NCI-H2107 treated with DMSO at 0.1 percent for 48 hours (cell line): ENCODE data around the gene RPL10.

Experiments
- DNase-seq: peaks from one replicate; lab custom pipeline; 2025; ENCODE audit not compliant: unreplicated experiment; lab: John Stamatoyannopoulos, UW

The RPL10 gene

DNA sequence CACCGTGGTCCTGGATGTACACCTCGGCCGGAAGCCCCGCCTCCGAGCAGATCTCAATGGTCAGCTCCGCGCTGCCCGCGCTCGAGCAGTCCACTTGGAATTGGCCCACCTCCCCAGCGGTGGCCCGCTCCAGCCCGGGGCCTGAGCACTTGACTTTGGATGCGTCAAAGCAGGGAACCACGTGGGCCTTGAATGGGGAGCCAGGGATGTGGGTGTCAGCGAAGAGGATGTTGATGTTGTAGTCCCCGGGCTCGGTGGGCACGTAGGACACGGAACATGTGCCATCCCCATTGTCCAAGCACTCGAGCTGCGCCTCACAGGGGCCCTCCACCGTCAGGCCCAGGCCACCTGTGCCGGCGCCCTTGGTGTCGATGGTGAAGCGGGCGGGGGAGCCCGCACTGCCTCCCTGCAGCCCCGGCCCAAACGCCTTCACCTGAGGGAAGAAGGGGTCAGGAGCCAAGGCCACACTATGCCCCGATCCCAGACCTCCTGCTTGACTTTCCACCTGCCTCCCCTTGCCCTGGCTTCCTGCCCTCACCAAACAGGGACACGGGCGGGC is 37.9 kb upstream of the RPL10 start:
- DNase-seq: no peak

DNA sequence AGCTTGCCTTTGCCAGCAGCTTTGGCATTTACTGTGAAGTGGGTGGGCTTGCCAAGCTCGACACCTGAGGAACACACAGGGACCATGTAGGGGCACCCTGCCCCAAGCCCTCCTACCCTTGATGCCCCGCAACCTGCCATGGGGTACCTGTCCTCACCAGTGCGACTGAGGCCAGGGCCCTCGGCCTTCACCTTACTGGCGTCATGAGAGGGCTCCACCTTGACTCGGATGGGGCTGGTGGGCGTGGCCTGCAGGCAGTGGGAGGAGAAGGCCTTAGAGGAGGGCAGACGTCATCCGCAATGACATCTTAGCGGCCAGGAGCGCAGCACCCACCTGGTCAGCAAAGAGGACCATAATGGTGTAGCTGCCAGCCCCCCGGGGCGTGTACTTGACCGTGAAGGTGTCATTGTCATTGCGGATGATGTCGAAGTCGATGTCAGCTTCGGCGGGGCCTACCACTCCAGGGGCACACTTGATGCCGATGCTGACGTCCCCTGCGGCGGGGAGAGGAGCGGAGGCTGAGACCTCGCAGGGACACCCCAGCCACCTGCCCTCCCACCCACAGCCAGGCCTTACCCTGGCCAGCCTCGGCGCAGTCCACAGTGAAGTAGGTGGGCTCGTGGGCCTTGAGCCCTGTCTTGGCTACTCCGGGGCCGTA is 36.0 kb upstream of the RPL10 start:
- no peak for DNase-seq

DNA sequence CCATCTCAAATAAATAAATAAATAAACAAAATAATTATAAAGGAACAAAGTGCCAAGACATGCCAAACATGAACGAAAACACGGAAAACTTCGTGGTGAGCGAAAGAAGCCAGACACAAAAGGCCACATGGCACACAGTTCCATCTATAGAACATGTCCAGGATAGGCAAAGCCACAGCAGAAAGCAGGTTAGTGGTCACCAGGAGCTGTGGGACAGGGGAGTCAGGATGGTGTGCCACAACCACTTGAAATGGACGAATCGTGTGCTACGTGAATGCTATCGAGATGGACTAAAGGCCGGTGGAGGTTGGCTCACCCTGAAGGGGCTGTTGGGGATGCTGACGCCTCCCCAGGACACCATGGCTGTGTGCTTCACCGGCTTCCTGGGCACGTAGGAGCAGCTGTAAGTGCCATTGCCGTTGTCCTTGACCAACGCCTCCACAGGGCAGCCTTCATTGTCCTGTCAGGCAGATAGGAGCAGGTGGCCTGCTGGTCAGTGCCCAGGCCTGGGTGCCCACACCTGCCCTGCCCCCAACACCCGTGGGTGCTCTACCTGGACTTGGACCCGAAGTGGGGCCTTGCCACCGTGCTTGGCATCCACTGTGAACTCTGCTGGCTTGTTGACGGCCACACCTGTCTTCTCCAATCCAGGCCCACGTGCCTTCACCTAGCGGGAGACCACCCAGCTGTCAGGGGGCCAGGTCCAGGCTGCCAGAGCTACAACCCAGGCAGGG is 34.3 kb upstream of the RPL10 start:
- no peak for DNase-seq

DNA sequence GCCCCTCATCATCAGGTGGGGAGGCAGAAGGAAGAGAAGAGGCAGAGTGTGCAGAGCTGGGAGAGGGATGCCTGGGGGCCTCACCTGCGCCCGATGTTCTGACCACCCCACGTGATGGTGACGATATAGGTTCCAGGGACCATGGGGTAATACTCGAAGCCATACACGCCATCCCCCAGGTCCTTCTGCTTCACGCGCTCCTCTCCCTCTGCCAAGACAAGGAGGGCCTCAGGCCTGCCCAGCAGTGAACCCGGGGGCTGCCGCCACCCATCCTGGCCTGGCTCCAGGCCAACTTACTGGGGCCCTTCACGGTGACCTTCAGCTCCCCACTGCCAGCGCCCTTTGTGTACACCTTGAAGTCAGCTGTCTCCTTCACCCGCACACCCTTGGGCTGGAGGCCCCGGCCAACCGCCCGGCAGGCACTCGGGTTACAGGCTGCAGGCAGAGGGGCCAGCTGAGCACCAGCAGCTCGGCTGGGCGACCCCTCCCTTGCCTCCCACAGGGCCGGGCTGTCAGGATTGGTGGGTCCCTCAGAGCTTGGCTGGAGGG is 33.1 kb upstream of the RPL10 start:
- DNase-seq: no peak

DNA sequence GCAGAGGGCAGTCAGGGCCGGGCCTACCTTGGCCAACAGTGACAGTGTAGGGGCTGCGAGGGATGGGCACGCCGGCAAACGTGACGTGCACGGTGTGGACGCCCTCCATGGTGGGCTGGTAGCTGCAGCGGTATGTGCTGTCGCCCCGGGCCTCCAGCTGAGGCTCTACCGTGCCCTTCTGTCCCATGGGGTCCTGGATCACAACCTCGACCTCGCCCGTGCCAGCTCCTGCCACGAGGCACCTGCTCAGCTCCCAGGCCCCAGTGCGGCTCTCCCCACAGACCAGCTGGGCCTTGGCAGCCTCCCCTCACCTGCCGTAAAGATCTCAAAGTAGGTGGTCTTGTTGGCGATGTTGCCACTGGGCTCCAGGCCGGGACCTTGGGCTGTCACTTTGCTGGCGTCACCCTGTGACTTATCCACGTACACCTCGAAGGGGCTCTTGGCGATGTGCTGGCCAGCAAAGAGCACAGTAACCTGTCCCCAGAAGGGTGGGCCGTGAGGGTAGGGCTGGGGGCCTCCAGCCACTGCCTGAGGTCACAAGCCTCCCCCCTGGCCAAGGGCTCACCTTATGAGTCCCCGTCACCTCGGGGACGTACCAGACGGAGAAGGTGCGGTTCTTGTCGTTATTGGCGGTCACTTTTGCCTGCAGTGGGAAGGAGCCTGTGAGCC is 32.0 kb upstream of the RPL10 start:
- no peak for DNase-seq

DNA sequence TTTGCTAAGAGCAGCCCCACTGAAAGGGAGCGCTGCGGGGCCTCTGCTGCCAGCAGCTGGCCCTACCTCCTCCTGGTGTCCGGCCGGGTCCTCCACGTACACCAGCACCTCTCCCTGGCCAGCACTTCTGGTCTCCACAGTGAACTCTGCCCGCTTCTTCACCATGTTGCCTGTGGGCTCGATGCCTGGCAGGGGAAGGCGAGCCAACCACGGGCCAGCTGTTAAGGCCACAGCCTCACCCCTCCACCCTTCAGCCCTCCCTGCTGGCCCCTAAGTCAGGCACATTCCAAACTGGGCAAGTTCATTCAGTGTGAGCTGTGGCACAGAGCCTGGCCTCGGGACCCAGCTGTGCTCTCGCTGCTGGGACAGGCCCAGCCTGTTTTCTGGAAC is 31.5 kb upstream of the RPL10 start:
- DNase-seq: no peak

DNA sequence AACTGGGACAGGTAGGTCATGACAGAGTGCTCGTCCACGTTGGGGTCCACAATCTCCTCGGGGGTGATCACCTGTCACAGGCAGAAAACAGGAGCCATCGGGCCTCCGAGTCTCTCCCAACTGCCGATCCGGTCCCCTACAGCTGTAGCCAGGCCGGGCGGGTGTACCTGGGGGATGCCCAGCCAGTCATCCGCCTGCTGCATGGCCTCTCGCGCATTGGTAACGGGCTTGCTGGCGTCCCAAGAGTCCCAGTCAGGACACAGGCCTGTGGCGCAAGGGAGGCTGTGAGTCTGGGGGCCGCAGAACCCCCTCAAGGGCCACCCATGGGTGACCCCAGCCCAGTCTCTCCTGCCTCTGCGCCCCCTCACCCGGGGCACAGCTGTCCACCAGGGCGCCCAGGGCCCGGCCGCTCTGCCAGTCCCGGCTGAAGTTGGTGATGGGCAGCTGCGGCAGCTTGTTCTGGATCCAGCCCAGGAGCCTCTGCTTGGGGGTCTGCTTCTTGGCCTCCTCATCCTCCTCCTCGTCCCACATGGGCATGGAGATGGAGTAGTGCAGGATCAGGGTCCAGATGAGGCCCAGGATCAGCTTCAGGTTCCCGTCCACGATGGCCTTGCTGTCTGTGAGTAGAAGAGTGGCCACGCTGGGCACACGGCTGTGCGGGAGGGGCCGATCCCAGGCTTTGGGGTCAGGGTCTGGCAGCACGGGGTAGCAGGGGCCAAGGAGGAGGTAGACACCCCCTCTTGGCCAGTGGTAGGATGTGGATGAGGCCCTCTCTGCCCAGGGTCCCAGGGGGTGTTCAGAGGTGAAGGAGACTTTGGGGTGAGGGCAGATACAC is 30.5 kb upstream of the RPL10 start:
- DNase-seq: no peak

DNA sequence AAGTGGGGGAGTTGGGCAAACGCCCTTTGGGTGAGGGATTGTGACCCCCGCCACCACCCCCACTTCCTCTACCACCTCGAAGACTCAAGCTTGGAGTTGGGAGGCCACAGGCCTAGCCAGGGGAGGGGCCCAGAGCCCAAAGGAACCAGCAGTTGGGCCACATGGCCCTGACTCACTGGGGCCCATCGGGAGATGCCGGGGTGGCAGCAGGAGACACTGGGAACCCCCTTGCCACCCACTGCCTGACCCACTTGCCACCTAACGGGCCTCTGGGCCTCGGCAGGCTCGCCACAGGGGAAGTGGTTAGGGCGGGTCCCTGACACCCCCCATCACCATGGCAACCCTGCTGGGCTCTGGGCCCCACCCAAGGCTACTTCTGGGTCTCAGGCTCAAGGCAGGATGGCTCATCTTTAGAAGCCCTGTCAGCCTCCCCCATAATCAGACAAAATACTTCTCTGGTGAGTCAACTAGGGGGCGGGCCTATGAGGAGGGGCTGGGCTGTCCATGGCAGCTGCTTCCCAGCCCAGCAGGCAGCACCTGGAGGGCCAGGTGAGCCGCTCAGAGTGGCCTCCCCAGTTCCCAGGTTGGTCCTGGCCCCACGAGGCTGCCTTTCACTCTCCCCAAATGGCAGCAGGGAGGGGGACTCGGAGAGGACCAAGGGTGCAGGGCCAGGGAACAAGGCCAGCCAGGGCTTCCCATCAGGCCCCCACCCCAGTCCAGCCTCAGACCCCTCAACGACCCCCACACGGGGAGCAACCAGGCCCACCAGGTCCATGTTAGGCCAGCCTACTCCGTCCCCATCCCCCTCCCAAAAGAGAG is 29.3 kb upstream of the RPL10 start:
- DNase-seq: peak; percentile 53

DNA sequence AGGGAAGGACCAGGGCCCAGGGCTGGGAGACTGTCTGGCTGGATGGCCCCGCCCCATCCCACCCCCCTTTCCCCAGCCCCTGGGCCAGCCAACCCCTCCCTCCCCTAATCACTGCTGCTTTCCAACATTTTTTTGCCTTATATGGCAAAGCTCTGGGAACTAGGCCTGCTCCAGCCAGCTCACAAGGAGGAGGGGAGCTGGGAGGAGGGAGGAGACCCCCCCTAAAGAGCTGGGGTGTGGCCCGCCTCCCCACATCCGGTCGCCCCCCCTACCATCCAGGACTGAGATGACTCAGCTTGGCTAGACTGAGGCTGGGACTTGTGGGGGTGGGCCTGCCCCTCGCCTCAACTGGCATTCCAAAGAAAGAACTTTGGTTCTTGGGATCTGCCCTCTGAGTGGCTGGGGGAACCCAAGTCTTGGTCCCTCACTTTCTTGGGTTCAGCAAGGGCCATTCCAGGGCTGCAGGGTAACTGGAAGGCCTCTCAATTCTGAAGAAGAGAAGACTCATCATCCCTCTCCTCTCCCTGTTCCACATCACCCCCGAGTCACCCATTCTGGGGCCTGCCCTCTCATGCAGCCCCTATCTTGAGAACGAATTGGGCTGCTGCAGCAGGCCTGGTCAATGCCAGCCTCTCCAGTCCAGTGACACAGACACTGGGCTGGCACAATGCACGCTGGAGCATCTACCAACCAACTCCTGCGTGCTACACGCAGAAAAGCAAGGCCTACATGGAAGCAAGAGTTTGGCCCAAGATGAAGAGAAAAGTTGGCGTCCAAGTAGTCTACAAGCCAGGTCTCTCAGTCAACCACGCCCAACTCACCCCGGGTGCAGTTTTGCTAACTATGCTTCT is 28.5 kb upstream of the RPL10 start:
- peak; percentile 16 for DNase-seq

DNA sequence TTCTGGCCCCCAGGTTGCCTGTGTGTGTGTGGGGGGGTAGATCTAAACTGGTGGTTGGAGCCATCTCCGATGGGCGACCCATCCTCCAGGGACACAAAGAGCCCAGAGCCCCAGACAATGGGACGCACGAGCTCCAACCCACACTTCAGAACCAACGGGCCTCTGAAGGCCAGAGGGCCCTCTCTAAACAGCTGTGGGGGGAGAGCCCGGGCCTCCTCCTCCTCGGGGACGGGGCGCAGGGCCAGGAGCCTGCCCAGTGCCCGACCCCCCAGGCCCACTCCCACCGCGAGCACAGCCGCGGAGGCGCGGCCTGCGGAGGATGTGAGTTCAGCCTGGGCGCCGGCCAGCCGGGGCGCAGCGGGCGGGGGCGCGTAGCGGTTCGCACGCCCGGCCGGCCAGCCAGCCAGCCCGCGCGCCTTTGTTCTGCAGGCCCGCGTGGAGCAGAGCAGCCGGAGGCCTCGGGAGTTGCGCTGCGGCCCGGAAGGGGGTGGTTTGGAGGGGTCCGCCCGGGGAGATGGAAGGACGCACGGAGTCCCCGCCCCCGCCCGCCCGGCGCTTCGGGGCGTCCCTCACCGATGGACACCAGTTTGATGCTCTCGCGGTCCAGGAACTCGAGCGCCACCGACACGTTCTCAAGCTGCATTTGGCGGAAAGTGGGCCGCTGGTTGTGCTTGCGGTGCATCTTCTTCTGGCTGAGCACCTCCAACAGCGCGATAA is 27.7 kb upstream of the RPL10 start:
- DNase-seq: no peak

DNA sequence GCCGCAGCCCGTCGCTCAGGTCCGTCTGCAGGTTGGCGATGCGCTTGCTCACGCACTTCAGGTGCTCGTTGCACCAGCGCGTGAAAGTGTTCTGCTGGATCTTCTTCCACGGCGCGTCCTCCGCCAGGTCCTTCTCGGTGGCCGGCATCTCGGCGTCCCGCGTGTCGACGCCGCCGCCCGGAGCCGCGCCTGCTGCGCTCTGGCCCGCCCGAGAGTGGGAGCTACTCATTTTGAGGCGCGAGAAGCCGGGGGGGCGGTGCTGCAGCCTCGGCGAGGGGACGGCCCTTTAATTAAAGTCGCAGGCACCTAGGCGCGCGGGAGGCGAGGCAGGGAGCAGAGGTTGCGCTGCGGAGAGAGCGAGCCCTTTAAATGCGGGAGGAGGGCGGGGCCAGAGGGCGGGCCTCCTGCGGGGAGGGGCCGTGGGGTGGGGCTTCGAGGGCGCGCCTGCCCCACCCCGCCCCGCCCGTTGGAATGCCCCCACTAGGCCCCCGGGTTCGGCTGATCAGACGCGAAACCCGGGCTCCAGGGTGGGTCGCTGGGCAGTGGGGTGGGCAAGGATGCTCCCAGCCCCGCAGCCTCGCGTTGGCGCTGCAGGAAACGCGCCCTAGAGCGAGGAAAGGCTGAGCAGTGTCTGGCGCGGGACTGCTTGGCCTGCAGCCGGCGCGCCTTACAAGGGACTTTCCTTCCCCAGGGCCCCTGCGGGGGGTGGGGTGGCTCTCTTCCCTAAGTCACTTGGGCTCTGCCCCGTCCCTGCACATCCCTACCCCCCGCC is 27.0 kb upstream of the RPL10 start:
- peak; percentile 70 for DNase-seq

DNA sequence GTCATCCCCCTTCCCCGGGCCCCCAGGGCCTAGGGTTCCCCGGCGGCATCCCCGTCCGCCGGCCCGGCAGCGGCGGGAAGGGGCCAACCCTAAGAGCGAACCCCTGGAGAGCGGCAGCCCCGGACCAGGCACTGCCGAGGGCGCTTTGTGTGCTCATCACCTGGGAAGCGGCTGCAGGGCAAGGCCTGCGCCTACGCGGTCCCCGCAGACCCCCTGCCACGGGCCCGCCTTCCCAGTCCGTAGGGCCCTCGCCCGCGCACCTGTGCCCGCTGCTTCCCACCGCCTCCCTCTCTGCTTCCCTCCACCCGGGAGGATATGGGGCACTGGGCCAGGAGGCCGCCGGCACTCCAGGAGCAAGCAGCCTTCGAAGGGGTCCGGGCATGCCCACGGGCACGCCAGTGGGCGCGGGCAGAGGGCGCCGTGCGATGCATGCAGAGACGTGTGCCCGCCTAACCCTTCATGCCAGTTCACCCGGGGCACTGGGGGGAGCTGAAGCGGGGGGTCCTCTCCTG is 26.3 kb upstream of the RPL10 start:
- no peak for DNase-seq

DNA sequence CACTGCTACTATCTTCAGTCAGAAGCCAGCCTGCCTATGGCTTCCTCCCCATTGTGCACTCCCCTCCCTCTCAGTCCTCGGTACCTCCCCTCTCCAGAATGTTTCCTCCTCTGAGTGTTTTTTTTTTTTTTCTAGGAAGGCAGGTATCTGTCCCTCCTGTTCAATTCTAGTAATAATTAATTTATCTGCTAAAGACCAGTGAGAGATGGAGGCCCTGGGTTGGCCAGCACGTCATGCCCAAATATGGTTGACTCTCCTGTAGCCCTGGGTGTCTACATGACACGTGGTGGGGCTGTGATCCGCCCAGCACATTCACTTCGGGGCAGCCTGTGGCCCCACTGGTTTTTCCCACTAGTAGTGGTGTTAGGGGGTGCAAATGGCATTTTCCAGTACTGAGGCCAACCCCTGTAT is 25.6 kb upstream of the RPL10 start:
- DNase-seq: no peak

DNA sequence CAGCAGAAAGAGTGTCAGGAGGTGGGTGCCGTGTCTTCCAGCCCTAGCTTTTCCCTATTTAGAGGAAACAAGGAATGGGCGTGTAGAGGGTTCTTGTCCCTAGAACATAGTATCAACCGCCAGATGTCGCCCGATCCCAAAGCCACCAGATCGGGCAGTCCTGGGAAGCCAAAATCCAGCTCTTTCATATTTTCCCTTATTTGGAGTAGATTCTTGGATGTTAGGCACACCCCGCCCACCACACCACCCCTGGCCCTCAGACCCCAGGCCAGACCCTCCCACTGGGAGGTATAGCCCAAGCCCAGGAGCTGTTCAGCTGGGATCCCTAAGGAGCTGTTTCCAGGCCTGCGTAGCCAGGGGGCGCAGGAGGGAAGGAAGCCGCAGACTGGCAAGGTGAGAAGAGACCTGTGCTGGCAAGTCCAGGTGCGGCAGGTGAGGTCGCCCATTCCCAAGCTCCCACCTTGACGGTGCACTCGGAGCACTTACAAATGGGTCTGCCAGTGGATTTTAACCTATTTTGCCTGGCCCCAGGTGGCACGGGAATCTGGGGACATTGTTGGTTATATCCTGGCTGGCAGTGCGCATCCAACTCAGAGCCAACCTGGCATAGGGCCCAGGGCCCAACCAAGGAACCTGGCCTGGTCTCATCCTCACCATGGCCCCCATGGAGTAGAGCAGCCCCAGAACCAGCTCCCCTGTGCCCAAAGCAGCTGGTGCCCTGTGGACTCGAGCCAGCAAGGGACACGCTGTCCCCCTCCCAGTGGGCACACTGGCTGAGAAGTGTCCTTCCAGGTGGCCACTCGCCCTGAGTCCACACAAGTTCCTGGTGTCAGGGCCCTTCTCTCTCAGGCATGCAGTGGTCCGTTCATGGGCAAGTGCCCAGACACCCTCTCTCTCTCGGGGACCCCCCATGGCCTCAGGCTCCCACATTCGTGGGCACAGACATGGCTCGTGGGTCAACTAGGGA is 24.6 kb upstream of the RPL10 start:
- DNase-seq: peak; percentile 50

DNA sequence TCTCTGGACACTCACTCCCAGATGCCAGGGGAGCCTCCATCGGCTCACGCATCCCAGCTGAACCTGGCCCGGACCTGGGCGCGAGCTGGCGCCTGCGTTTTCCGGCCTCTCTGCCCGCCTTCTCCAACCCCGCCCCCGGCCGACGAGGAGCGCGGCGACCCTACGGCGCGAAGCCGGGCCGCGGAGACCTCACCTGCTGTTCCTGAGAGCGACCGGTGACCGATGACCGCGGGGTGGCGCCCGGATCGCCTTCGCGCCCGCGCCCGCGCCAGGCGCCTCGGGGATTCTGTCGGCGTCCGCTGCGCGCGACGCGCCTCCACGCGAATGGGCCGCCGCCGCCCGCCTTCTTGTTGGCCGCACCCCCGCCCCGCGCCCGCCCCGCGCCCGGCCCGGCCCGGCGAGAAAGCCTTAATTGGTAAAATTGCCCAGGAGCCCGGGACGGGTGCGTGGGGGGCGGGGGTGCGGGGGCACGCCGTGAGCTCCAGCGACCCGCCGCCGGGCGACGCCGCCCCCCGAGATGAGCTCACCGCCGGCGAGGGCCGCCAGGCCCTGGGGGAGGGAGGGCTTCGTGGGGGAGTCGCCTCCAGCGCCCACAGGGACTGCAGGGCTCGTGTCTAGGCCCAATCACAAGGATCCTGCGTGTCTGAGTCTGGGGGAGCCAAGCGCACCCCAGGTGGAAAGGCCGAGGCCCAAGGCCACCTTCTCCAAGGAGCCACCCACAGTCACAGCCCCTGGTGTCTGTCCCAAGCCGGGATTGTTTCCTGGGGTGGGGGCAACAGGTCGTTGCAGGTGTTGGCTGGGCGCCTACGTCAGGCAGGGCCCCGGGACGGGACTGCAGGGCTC is 23.6 kb upstream of the RPL10 start, which contains the start of gene FLNA:
TSS of gene FLNA (minus strand) at position 322 of the 843 bp plus-strand sequence. CDS start 3,389 bp downstream, outside the sequence.
- no peak for DNase-seq
